Measurements from ENCODE around the gene SLC12A5.

SLC12A5 gene

DNA sequence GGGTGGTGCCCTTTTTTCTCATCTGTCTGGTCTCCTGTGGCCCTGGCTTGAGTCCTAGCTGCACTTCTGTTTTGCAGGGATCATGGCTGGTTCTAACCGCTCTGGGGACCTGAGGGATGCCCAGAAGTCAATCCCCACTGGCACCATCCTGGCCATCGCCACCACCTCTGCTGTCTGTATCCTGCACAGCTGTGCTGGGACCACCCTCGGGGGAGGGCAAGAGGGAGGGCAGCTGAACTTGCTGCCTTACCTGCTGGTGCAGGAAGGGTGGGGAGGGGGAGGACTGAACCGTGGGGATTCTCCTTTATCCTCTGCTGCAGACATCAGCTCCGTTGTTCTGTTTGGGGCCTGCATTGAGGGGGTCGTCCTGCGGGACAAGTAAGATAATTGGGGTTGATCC is 14.5 kb downstream of the SLC12A5 start:
- Histone ChIP-seq H3K4me1 (ENCODE audit: control insufficient read depth, insufficient read depth, low read length) (no peaks in the 10 kb centered on the region), H3K9me3 (ENCODE audit: control insufficient read depth, insufficient read depth, low read depth, low read length) (no peaks in the 10 kb centered on the region), H3K27ac (ENCODE audit: extremely low read depth, low read depth, low read length) (no peak overlapping the region), H3K4me3 (ENCODE audit: low read depth, low read length) (no peak overlapping the region), H3K36me3 (ENCODE audit: control insufficient read depth in 2 of 2, insufficient read depth in 1 of 2, low read length in 2 of 2) (no peaks in the 10 kb centered on the region)
- POLR2A ChIA-PET: no interaction called here
- CTCF ChIA-PET: interaction anchor here (0.5 to 0.7 kb wide), 2 partner anchors 42 to 86 kb away, joined by 3 read pairs; no protein-coding TSS in a partner anchor
- TF ChIP-seq ZNF639 (tag by site-specific recombination; IDR thresholded peaks at IDR 0.05) (no peak), ZBTB21 (tag by site-specific recombination; IDR thresholded peaks at IDR 0.05) (no peak), SP3 (tag by site-specific recombination; IDR thresholded peaks at IDR 0.05) (no peak), ZNF837 (tag by site-specific recombination; IDR thresholded peaks at IDR 0.05) (no peak)

- Histone ChIP-seq H3K27ac (ENCODE audit: extremely low read depth, low read depth, low read length) (no peak overlapping the region), H3K36me3 (ENCODE audit: control insufficient read depth in 2 of 2, insufficient read depth in 1 of 2, low read length in 2 of 2) (no peaks in the 10 kb centered on the region), H3K4me3 (ENCODE audit: low read depth, low read length) (no peak overlapping the region), H3K4me1 (ENCODE audit: control insufficient read depth, insufficient read depth, low read length) (no peaks in the 10 kb centered on the region), H3K9me3 (ENCODE audit: control insufficient read depth, insufficient read depth, low read depth, low read length) (no peaks in the 10 kb centered on the region)
- CTCF ChIA-PET: no interaction called here
- POLR2A ChIA-PET: no interaction called here
- no peak for TF ChIP-seq ZNF514 (tag by site-specific recombination; IDR thresholded peaks at IDR 0.05)
- no peak for TF ChIP-seq ZNF48 (tag by site-specific recombination; IDR thresholded peaks at IDR 0.05)
- no peak for TF ChIP-seq ZBTB21 (tag by site-specific recombination; IDR thresholded peaks at IDR 0.05)
- no peak for TF ChIP-seq KLF16 (tag by site-specific recombination; IDR thresholded peaks at IDR 0.05)
- no peak for TF ChIP-seq ZNF19 (tag by site-specific recombination; IDR thresholded peaks at IDR 0.05; ENCODE audit: low read depth)
- TF ChIP-seq ZFP37 (tag by site-specific recombination; IDR thresholded peaks at IDR 0.05): no peak
- no peak for TF ChIP-seq KLF8 (tag by site-specific recombination; IDR thresholded peaks at IDR 0.05)
- no peak for TF ChIP-seq GFI1B (tag by site-specific recombination; IDR thresholded peaks at IDR 0.05)
- no peak for TF ChIP-seq ZNF10 (tag by site-specific recombination; IDR thresholded peaks at IDR 0.05)
- no peak for TF ChIP-seq ZNF548 (tag by site-specific recombination; IDR thresholded peaks at IDR 0.05)
- no peak for TF ChIP-seq ZBTB1 (tag by site-specific recombination; IDR thresholded peaks at IDR 0.05)
- TF ChIP-seq ZNF777 (tag by site-specific recombination; IDR thresholded peaks at IDR 0.05; ENCODE audit: borderline replicate concordance): no peak
- TF ChIP-seq ZNF394 (tag by site-specific recombination; IDR thresholded peaks at IDR 0.05; ENCODE audit: borderline replicate concordance): no peak
- no peak for TF ChIP-seq KLF10 (tag by site-specific recombination; IDR thresholded peaks at IDR 0.05)
- no peak for TF ChIP-seq REPIN1 (tag by site-specific recombination; IDR thresholded peaks at IDR 0.05; ENCODE audit: low read depth)
- TF ChIP-seq TRIM28 (IDR thresholded peaks at IDR 0.05; ENCODE audit: borderline replicate concordance, low read length): no peak
- no peak for TF ChIP-seq ZNF341 (tag by site-specific recombination; IDR thresholded peaks at IDR 0.05; ENCODE audit: low read depth)
Observed at GRCh38 chr20:46044896-46045295, 15.9 kb downstream of the SLC12A5 start.

GRCh38 chr20:46046588-46047310 is 17.7 kb downstream of the SLC12A5 start:
- CTCF ChIA-PET: interaction anchor here (0.6 kb wide), 1 partner anchor 327 kb away, joined by 3 read pairs; no protein-coding TSS in a partner anchor
- Histone ChIP-seq H3K27ac (ENCODE audit: extremely low read depth, low read depth, low read length) (no peak overlapping the region), H3K9me3 (ENCODE audit: control insufficient read depth, insufficient read depth, low read depth, low read length) (no peaks in the 10 kb centered on the region), H3K36me3 (ENCODE audit: control insufficient read depth in 2 of 2, insufficient read depth in 1 of 2, low read length in 2 of 2) (no peaks in the 10 kb centered on the region), H3K4me3 (ENCODE audit: low read depth, low read length) (no peak overlapping the region), H3K4me1 (ENCODE audit: control insufficient read depth, insufficient read depth, low read length) (no peaks in the 10 kb centered on the region)
- POLR2A ChIA-PET: no interaction called here
- TF ChIP-seq ZNF449 (tag by site-specific recombination; IDR thresholded peaks at IDR 0.05) (no peak), SP7 (tag by site-specific recombination; IDR thresholded peaks at IDR 0.05) (no peak), HOXD13 (CRISPR knock-in tag; IDR thresholded peaks at IDR 0.05; ENCODE audit: borderline replicate concordance) (no peak), PRDM2 (tag by site-specific recombination; IDR thresholded peaks at IDR 0.05; ENCODE audit: borderline replicate concordance) (no peak), ZNF549 (tag by site-specific recombination; IDR thresholded peaks at IDR 0.05) (no peak)
